ENCODE results near the gene SPAG16.

GRCh38 chr2:213317929-213318328 lies 33.7 kb downstream of the SPAG16 start:
- TF ChIP-seq, protein P1, sequence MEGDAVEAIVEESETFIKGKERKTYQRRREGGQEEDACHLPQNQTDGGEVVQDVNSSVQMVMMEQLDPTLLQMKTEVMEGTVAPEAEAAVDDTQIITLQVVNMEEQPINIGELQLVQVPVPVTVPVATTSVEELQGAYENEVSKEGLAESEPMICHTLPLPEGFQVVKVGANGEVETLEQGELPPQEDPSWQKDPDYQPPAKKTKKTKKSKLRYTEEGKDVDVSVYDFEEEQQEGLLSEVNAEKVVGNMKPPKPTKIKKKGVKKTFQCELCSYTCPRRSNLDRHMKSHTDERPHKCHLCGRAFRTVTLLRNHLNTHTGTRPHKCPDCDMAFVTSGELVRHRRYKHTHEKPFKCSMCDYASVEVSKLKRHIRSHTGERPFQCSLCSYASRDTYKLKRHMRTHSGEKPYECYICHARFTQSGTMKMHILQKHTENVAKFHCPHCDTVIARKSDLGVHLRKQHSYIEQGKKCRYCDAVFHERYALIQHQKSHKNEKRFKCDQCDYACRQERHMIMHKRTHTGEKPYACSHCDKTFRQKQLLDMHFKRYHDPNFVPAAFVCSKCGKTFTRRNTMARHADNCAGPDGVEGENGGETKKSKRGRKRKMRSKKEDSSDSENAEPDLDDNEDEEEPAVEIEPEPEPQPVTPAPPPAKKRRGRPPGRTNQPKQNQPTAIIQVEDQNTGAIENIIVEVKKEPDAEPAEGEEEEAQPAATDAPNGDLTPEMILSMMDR (IDR thresholded peaks at IDR 0.05; ENCODE audit: insufficient read depth, low read depth, low read length): no peak
- no peak for TF ChIP-seq EZH2 (IDR thresholded peaks at IDR 0.05; ENCODE audit: insufficient read depth, low read length)

Data from astrocyte (in vitro differentiated cells and primary cell).